ENCODE results near the gene OTUD7B. TPM values are rescaled to one million over a fixed set of nuclear protein-coding genes. Genes with fewer than 3 reads are reported as not detected.

Gene OTUD7B
- total and polyA plus RNA-seq, 9 of the 15 experiments (the other 6 are each of a cell fraction or from before 2014, with no cell fraction given), result 0.96 to 18.8 (median 7.4) TPM

DNA sequence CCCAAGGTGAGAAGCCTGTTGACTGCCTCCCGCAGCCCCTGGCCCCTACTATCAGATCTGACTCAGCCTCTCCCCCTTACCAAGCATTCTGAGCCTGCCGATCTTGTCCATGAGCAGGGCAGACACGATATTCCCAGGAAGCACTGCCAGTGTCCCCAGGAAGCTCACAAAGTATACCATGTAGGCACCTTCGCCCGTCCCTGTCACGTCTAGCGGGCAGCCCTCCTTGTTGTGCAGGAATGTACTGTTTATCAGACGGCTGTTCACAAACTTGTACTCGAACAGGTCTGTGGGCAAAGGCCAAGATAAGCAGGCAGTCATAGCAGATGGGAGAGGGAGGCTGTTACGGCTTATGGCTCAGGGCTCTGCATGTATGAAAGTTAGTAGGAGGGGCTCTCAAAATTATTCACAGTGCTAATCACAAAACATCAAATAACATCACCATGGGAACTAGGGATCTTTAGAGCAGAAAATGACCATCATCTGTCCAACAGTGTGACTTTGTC, 103.9 kb downstream of the OTUD7B start (continued):
- TF ChIP-seq, protein P1, sequence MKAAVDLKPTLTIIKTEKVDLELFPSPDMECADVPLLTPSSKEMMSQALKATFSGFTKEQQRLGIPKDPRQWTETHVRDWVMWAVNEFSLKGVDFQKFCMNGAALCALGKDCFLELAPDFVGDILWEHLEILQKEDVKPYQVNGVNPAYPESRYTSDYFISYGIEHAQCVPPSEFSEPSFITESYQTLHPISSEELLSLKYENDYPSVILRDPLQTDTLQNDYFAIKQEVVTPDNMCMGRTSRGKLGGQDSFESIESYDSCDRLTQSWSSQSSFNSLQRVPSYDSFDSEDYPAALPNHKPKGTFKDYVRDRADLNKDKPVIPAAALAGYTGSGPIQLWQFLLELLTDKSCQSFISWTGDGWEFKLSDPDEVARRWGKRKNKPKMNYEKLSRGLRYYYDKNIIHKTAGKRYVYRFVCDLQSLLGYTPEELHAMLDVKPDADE (conservative IDR thresholded peaks at IDR 0.05; ENCODE audit: control insufficient read depth, low read depth, low read length), result no peak
- TF ChIP-seq HCFC1 (IDR thresholded peaks at IDR 0.05; ENCODE audit: low read depth, low read length) (no peak), JUND (IDR thresholded peaks at IDR 0.05; ENCODE audit: borderline replicate concordance, low read depth, low read length) (peak; percentile 91), JUND (tag; IDR thresholded peaks at IDR 0.05; ENCODE audit: borderline replicate concordance, low read depth, low read length) (peak; percentile 87; the same call in 2 of the 3 replicates), HDAC1 (IDR thresholded peaks at IDR 0.05) (peak in 1 of 2 experiments; percentile 51; a peak in 1 of 4 replicates), MXI1 (IDR thresholded peaks at IDR 0.05; ENCODE audit: low read depth, low read length) (no peak), ATF7 (IDR thresholded peaks at IDR 0.05) (0 out of 2 replicates have a peak, but pooled peaks have one; percentile 30), RNF2 (IDR thresholded peaks at IDR 0.05) (0 out of 2 replicates have a peak, but pooled peaks have one; percentile 16), EP300 (IDR thresholded peaks at IDR 0.05; ENCODE audit: low read length) (peak; percentile 15; the same call in 1 of the 2 replicates), KLF10 (CRISPR knock-in tag; IDR thresholded peaks at IDR 0.05) (no peak), NR2C1 (IDR thresholded peaks at IDR 0.05) (no peak), NR2C1 (tag; IDR thresholded peaks at IDR 0.05) (no peak), THRAP3 (IDR thresholded peaks at IDR 0.05; ENCODE audit: borderline replicate concordance) (no peak), SLC30A9 (CRISPR knock-in tag; IDR thresholded peaks at IDR 0.05) (no peak), EZH2 (IDR thresholded peaks at IDR 0.05; ENCODE audit: borderline replicate concordance, low read depth, low read length) (no peak), ARID1B (IDR thresholded peaks at IDR 0.05) (peak; percentile 89), PTRF (tag; IDR thresholded peaks at IDR 0.05) (no peak), RFX7 (CRISPR knock-in tag; IDR thresholded peaks at IDR 0.05) (no peak), HDAC2 (IDR thresholded peaks at IDR 0.05) (peak; percentile 57; the same call in 1 of the 2 replicates), RBBP5 (IDR thresholded peaks at IDR 0.05; ENCODE audit: borderline replicate concordance, insufficient read depth, low read length, poor library complexity, severe bottlenecking) (peak; percentile 50)
- TF ChIP-seq, protein P2, sequence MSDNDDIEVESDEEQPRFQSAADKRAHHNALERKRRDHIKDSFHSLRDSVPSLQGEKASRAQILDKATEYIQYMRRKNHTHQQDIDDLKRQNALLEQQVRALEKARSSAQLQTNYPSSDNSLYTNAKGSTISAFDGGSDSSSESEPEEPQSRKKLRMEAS (CRISPR knock-in tag; IDR thresholded peaks at IDR 0.05), result peak; percentile 19; the same call in 1 of the 2 replicates
- TF ChIP-seq, protein P3, sequence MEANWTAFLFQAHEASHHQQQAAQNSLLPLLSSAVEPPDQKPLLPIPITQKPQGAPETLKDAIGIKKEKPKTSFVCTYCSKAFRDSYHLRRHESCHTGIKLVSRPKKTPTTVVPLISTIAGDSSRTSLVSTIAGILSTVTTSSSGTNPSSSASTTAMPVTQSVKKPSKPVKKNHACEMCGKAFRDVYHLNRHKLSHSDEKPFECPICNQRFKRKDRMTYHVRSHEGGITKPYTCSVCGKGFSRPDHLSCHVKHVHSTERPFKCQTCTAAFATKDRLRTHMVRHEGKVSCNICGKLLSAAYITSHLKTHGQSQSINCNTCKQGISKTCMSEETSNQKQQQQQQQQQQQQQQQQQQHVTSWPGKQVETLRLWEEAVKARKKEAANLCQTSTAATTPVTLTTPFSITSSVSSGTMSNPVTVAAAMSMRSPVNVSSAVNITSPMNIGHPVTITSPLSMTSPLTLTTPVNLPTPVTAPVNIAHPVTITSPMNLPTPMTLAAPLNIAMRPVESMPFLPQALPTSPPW (CRISPR knock-in tag; IDR thresholded peaks at IDR 0.05), result peak; percentile 61

All from K562 (cell line).